K562 (cell line): ENCODE measurements around the gene KRTAP4-8. TPM values are rescaled to one million over a fixed set of nuclear protein-coding genes. Genes with fewer than 3 reads are reported as not detected.

Experiments used
- ATAC-seq: fragments of 200-7000 bp; cut with Tn5 transposase; 3 replicates; pipeline ENCODE4 v1.9.1; 2020; ENCODE audit warnings: moderate library complexity
- BruUV-seq: library from RNA; stranded (reverse); fragments of 400-500 nt; replicated peaks from 2 replicates; lab custom pipeline; 2021; lab: Mats Ljungman, UMichigan
- CTCF ChIA-PET: fragments of 300-600 bp; formaldehyde crosslinking; extraction: SDS; loops from one replicate; lab custom pipeline; 2021; ENCODE audit warnings: low intra/inter-chr PET ratio; lab: Yijun Ruan, JAX
- POLR2A ChIA-PET: fragments of 300-600, 350-650 bp; sonication (Branson Sonifier 250); formaldehyde crosslinking; extraction: SDS; loops from one replicate; lab custom pipeline; 2021; ENCODE audit warnings: antibody characterized with exemption, inconsistent platforms; lab: Yijun Ruan, JAX
- DNase-seq, 4 experiments: peaks; one replicate each; pipeline versions ENCODE4 v3.0.0 to v3.0.0-alpha.2; 2011 to 2018; ENCODE audit warnings: low spot score in 3 of 4, mixed read lengths in 3 of 4; ENCODE audit errors: extremely low read depth in 1 of 4
- FAIRE-seq: peaks from 2 replicates; lab custom pipeline; 2011; peaks lifted over from hg19 to GRCh38; lab: Jason Lieb, UNC
- H2AFZ ChIP-seq: 2 replicates; pipeline ENCODE4 v1.6.0; 2011; ENCODE audit warnings: low read depth, low read length, control low read depth, inconsistent platforms
- H3K27ac ChIP-seq: fragments of 200-600 bp; 3 replicates; pipeline ENCODE4 v1.8.0; 2011; ENCODE audit warnings: low read depth, mild to moderate bottlenecking, control low read depth, inconsistent platforms, low read length, moderate library complexity, mixed read lengths; ENCODE audit errors: extremely low read depth
- H3K27me3 ChIP-seq, 2 experiments: fragments of 300-600 bp in 1 of 2; 2 replicates in 1 of 2; 3 replicates in 1 of 2; pipeline versions ENCODE4 v1.6.0 to v1.8.0; 2011; ENCODE audit warnings: inconsistent platforms in 2 of 2, low read length in 2 of 2, mild to moderate bottlenecking in 1 of 2, mixed read lengths in 1 of 2, moderate library complexity in 1 of 2; ENCODE audit not compliant: control insufficient read depth in 2 of 2, insufficient read depth in 2 of 2
- H3K36me3 ChIP-seq: fragments of 300-600 bp; 3 replicates; pipeline ENCODE4 v1.8.0; 2011; ENCODE audit warnings: mild to moderate bottlenecking, low read length, inconsistent platforms; ENCODE audit not compliant: control insufficient read depth, insufficient read depth
- H3K4me1 ChIP-seq, 2 experiments: fragments of 200-600 bp in 1 of 2; replicated peaks in 1 of 2; 2 replicates in 1 of 2; 3 replicates in 1 of 2; pipeline versions ENCODE4 v1.5.1 to v1.8.0; 2011; ENCODE audit warnings: inconsistent platforms in 2 of 2, low read length in 2 of 2, mild to moderate bottlenecking in 1 of 2, mixed read lengths in 1 of 2, moderate library complexity in 1 of 2; ENCODE audit not compliant: control insufficient read depth in 2 of 2, insufficient read depth in 2 of 2
- H3K4me2 ChIP-seq: 2 replicates; pipeline ENCODE4 v1.6.1; 2011; ENCODE audit warnings: low read length, control low read depth, inconsistent platforms, mixed read lengths; ENCODE audit not compliant: insufficient read depth
- H3K4me3 ChIP-seq: fragments of 200-600 bp; sonication (generic), shearing (Covaris generic); 2 replicates; pipeline ENCODE4 v1.5.1; 2016; ENCODE audit warnings: control low read depth, inconsistent platforms
- H3K79me2 ChIP-seq: fragments of 200-600 bp; 3 replicates; pipeline ENCODE4 v1.8.0; 2011; ENCODE audit warnings: low read length, inconsistent platforms; ENCODE audit not compliant: control insufficient read depth, insufficient read depth
- H3K9ac ChIP-seq, 2 experiments: 2 replicates each; pipeline versions ENCODE4 v1.6.0 to v1.6.1; 2011; ENCODE audit warnings: low read depth in 2 of 2, low read length in 2 of 2, control low read depth in 1 of 2, inconsistent platforms in 1 of 2, mild to moderate bottlenecking in 1 of 2, mixed read lengths in 1 of 2; ENCODE audit not compliant: insufficient read depth in 1 of 2
- H3K9me1 ChIP-seq: one replicate; pipeline ENCODE4 v1.6.0; 2011; ENCODE audit warnings: inconsistent platforms, mild to moderate bottlenecking, low read length, moderate library complexity; ENCODE audit not compliant: control insufficient read depth, insufficient read depth
- H3K9me3 ChIP-seq: replicated peaks from 2 replicates; pipeline ENCODE4 v1.5.1; 2011; ENCODE audit warnings: low read depth, low read length, inconsistent platforms; ENCODE audit not compliant: control insufficient read depth, insufficient read depth
- H4K20me1 ChIP-seq: replicated peaks from 2 replicates; pipeline ENCODE4 v1.6.1; 2011; ENCODE audit warnings: low read length, inconsistent platforms, mixed read lengths; ENCODE audit not compliant: control insufficient read depth, insufficient read depth
- BMI1 ChIP-seq: fragments of 150-350 bp; IDR thresholded peaks from 2 replicates; pipeline ENCODE4 v1.6.1; 2014; ENCODE audit warnings: low read length
- E2F4 ChIP-seq: sonication (generic); formaldehyde crosslinking; IDR thresholded peaks from 2 replicates; pipeline ENCODE4 v1.8.0; 2022; ENCODE audit warnings: mild to moderate bottlenecking, low read depth, missing genetic modification reagents
- EWSR1 ChIP-seq: fragments of 450-650 bp; IDR thresholded peaks from 2 replicates; pipeline ENCODE4 v1.6.1; 2018; ENCODE audit warnings: borderline replicate concordance, mild to moderate bottlenecking, low read depth, moderate library complexity; ENCODE audit not compliant: partially characterized antibody
- FOXA3 ChIP-seq, 2 experiments: fragments of 450-650 bp in 1 of 2; sonication (generic) in 1 of 2; formaldehyde crosslinking; IDR thresholded peaks in 1 of 2; conservative IDR thresholded peaks in 1 of 2; 2 replicates each; pipeline versions ENCODE4 v1.4.0 to v1.8.0; 2020 to 2022; ENCODE audit warnings: mild to moderate bottlenecking in 2 of 2, missing genetic modification reagents in 1 of 2
- FOXK2 ChIP-seq, 2 experiments: fragments of 450-650 bp; IDR thresholded peaks in 1 of 2; conservative IDR thresholded peaks in 1 of 2; 2 replicates each; pipeline ENCODE4 v1.6.1; 2016; ENCODE audit warnings: low read depth in 2 of 2, mild to moderate bottlenecking in 1 of 2
- HMBOX1 ChIP-seq: sonication (generic); IDR thresholded peaks from 2 replicates; pipeline ENCODE4 v1.6.1; 2016
- KLF6 ChIP-seq: fragments of 250-450 bp; sonication (Bioruptor Pico); IDR thresholded peaks from 2 replicates; pipeline ENCODE4 v1.4.0; 2020; ENCODE audit warnings: mild to moderate bottlenecking, moderate library complexity, borderline replicate concordance
- MLX ChIP-seq, 2 experiments: fragments of 450-650 bp in 1 of 2; sonication (generic) in 1 of 2; formaldehyde crosslinking; conservative IDR thresholded peaks; 2 replicates each; pipeline versions ENCODE4 v1.4.0 to v1.8.1; 2020 to 2022; ENCODE audit warnings: mild to moderate bottlenecking in 1 of 2, missing genetic modification reagents in 1 of 2
- MTA3 ChIP-seq: fragments of 450-650 bp; formaldehyde crosslinking; IDR thresholded peaks from 2 replicates; pipeline ENCODE4 v1.6.1; 2017; ENCODE audit warnings: mild to moderate bottlenecking, borderline replicate concordance
- NFE2 ChIP-seq: IDR thresholded peaks from 2 replicates; pipeline ENCODE4 v1.6.1; 2014; ENCODE audit warnings: antibody characterized with exemption, low read depth
- PHB ChIP-seq: fragments of 250-450 bp; sonication (Bioruptor Pico); IDR thresholded peaks from 2 replicates; pipeline ENCODE4 v1.5.0; 2021
- PHF8 ChIP-seq: fragments of 200-600 bp; sonication (generic); IDR thresholded peaks from 2 replicates; pipeline ENCODE4 v1.6.1; 2012; ENCODE audit warnings: mixed run types, mild to moderate bottlenecking, inconsistent platforms, low read length, moderate library complexity, borderline replicate concordance
- SMARCA5 ChIP-seq: fragments of 450-650 bp; IDR thresholded peaks from 2 replicates; pipeline ENCODE4 v1.6.1; 2016
- SNAPC5 ChIP-seq: fragments of 250-450 bp; sonication (Bioruptor Pico); IDR thresholded peaks from 2 replicates; pipeline ENCODE4 v1.8.0; 2021; ENCODE audit warnings: moderate library complexity, mild to moderate bottlenecking, inconsistent platforms
- TEAD1 ChIP-seq, 2 experiments: fragments of 450-650 bp in 1 of 2; sonication (generic) in 1 of 2; formaldehyde crosslinking; IDR thresholded peaks; 2 replicates each; pipeline versions ENCODE4 v1.4.0 to v1.8.0; 2020 to 2022; ENCODE audit warnings: mild to moderate bottlenecking in 2 of 2, missing genetic modification reagents in 1 of 2
- ZNF140 ChIP-seq: fragments of 250-450 bp; sonication (Bioruptor Pico); IDR thresholded peaks from 2 replicates; pipeline ENCODE4 v1.8.0; 2021; ENCODE audit warnings: moderate library complexity, mild to moderate bottlenecking, inconsistent platforms
- ZSCAN29 ChIP-seq: fragments of 450-650 bp; IDR thresholded peaks from 2 replicates; pipeline ENCODE4 v1.6.1; 2017
- ZSCAN32 ChIP-seq: fragments of 450-650 bp; formaldehyde crosslinking; IDR thresholded peaks from 2 replicates; pipeline ENCODE4 v1.4.0; 2020; ENCODE audit warnings: mild to moderate bottlenecking, moderate library complexity
- WGBS: fragments of 100-300 bp; shearing (Covaris generic); methylation state at CpG from one replicate; pipeline ENCODE4 v1.1.6; 2016; ENCODE audit warnings: low coverage, mixed read lengths; ENCODE audit not compliant: insufficient coverage; ENCODE audit errors: missing lambda C conversion rate; 5-methylcytosine and 5-hydroxymethylcytosine counted together
- in situ Hi-C: fragments of 300-500 bp; cut with MboI; formaldehyde crosslinking; loops from 4 replicates; pipeline ENCODE4 v1.15.0; 2018; ENCODE audit warnings: inconsistent platforms, mixed read lengths
- intact Hi-C: fragments of 100-400 bp; cut with micrococcal nuclease; formaldehyde crosslinking; loops from 2 replicates; pipeline ENCODE4 v1.14.2; 2022
- polyA plus RNA-seq, 8 experiments: library from polyadenylated mRNA; depleted of rRNA in 4 of 8; stranded (reverse) in 5 of 8; unstranded in 3 of 8; fragments of >200 nt; fragmentation: Nextera tagmentation in 2 of 8; fragmentation: Illumina TruSeq in 1 of 8; extraction: Ambion mirVana in 2 of 8; extraction: Trizol in 1 of 8; gene quantifications; 2 replicates each; pipeline versions ENCODE4 v1.2.1 to v1.2.3, GENCODE V29; 2011 to 2014; ENCODE audit warnings: inconsistent platforms in 1 of 8, missing spikeins in 1 of 8
- total RNA-seq, 7 experiments: library from RNA; depleted of rRNA in 6 of 7; stranded (reverse); fragments of >200 nt in 6 of 7; fragmentation: Illumina TruSeq in 2 of 7; extraction: Trizol in 2 of 7; gene quantifications; 2 replicates each; pipeline versions ENCODE4 v1.2.1 to v1.2.3, GENCODE V29; 2011 to 2021; ENCODE audit warnings: low replicate concordance in 1 of 7

Gene KRTAP4-8
- total and polyA plus RNA-seq, 9 of the 15 experiments (the other 6 are each of a cell fraction or from before 2014, with no cell fraction given), result not detected

GRCh38 chr17:41103896-41104295, 6.0 kb upstream of the KRTAP4-8 start:
- ATAC-seq (no peak), DNase-seq (no peak), FAIRE-seq (no peak)
- intact Hi-C loops, result no loop called here
- Histone ChIP-seq H3K4me1 (no peaks in the 10 kb centered on the region), H3K4me3 (no peak overlapping the region), H3K27me3 (no peaks in the 10 kb centered on the region), H3K36me3 (no peaks in the 10 kb centered on the region), H4K20me1 (no peaks in the 10 kb centered on the region), H3K9ac (no peak overlapping the region), H3K79me2 (no peaks in the 10 kb centered on the region), H3K9me3 (no peaks in the 10 kb centered on the region), H3K27ac (no peak overlapping the region), H3K4me2 (no peak overlapping the region), H3K9me1 (no peaks in the 10 kb centered on the region), H2AFZ (no peak overlapping the region)
- BruUV-seq, result no TSS peak
- TF ChIP-seq SNAPC5 (CRISPR knock-in tag) (no peak), PHF8 (no peak), ZNF140 (CRISPR knock-in tag) (no peak), BMI1 (no peak), ZSCAN29 (no peak), TEAD1 (CRISPR knock-in tag; IDR thresholded peaks at IDR 0.05) (no peak), KLF6 (CRISPR knock-in tag) (no peak), FOXK2 (conservative IDR thresholded peaks at IDR 0.05 in 1 of 2, IDR thresholded peaks at IDR 0.05 in 1 of 2; ENCODE audit: low read depth in 2 of 2) (no peak), MTA3 (no peak), ZSCAN32 (CRISPR knock-in tag) (no peak), E2F4 (no peak), EWSR1 (no peak), PHB (CRISPR knock-in tag) (no peak), SMARCA5 (no peak), HMBOX1 (no peak), MLX (CRISPR knock-in tag; conservative IDR thresholded peaks at IDR 0.05) (no peak), FOXA3 (CRISPR knock-in tag; conservative IDR thresholded peaks at IDR 0.05 in 1 of 2, IDR thresholded peaks at IDR 0.05 in 1 of 2) (no peak), NFE2 (no peak)
- ChIA-PET POLR2A (no interaction called here), CTCF (no interaction called here)
- in situ Hi-C loops, result no loop called here
- 0% methylated on average over 1 of the region's 1 CpG for WGBS
